OCI-LY1 (cell line): ENCODE results near the gene CRIM1.

ENCODE experiments used
- EZH2 ChIP-seq: fragments of 200-600 bp; sonication (generic), shearing (Covaris generic); IDR thresholded peaks from 2 replicates; pipeline ENCODE4 v1.8.0; 2017; ENCODE audit warnings: borderline replicate concordance, mixed run types, mild to moderate bottlenecking, antibody characterized with exemption, low read length, moderate library complexity, mixed read lengths
- TF ChIP-seq, protein P1 (sequence below): fragments of 200-600 bp; sonication (generic), shearing (Covaris generic); IDR thresholded peaks from 2 replicates; pipeline ENCODE4 v1.5.1; 2017; ENCODE audit warnings: mild to moderate bottlenecking, antibody characterized with exemption, low read length, moderate library complexity, mixed read lengths

- TF ChIP-seq, protein P1, sequence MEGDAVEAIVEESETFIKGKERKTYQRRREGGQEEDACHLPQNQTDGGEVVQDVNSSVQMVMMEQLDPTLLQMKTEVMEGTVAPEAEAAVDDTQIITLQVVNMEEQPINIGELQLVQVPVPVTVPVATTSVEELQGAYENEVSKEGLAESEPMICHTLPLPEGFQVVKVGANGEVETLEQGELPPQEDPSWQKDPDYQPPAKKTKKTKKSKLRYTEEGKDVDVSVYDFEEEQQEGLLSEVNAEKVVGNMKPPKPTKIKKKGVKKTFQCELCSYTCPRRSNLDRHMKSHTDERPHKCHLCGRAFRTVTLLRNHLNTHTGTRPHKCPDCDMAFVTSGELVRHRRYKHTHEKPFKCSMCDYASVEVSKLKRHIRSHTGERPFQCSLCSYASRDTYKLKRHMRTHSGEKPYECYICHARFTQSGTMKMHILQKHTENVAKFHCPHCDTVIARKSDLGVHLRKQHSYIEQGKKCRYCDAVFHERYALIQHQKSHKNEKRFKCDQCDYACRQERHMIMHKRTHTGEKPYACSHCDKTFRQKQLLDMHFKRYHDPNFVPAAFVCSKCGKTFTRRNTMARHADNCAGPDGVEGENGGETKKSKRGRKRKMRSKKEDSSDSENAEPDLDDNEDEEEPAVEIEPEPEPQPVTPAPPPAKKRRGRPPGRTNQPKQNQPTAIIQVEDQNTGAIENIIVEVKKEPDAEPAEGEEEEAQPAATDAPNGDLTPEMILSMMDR: no peak
- TF ChIP-seq EZH2: no peak
Measured at GRCh38 chr2:36404754-36405153, 49.2 kb downstream of the CRIM1 start.
